Measurements from ENCODE around the gene STRIP2.
"Not testable (repeated sequence)": the region's sequence is repeated elsewhere in the genome, so short reads cannot be mapped to it uniquely, and the experiment has no call there.

Gene STRIP2

DNA sequence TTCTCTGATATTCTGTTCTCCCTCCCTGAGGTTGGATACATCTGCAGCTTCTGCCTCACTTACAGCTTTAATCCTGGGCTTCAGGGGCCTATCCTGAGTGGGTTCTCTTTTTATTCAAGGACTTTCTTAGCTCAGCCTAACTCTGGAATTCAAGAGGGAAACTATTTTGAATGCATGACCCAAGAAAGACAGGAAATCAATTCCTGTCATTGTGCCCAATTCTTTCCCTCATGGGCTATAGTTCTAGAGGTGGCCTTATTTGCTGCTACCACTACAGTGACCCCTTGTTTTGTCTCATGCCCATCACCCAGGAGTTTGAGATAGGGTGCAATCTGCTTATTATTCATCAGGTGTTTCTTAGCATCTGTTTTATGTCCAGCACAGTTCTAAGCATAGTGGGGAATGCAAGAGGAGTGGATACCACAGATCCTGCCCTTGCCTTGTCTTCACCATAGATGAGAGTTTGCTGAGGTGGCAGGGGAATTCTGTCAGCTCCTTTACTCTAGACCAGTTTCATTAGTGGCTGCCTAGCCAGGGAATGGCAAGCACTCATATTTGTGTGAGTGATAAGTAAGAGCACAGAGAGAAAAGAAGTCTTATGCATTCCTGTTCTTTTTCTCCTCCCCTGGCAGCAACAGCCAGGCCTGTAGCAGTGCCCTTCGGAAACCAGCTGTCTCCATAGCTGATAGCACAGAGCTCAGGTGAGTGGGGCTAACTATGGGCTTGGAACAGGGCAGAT, 19.4 kb downstream of the STRIP2 start:
- DNase-seq (ENCODE audit: low read depth): no peak

DNA sequence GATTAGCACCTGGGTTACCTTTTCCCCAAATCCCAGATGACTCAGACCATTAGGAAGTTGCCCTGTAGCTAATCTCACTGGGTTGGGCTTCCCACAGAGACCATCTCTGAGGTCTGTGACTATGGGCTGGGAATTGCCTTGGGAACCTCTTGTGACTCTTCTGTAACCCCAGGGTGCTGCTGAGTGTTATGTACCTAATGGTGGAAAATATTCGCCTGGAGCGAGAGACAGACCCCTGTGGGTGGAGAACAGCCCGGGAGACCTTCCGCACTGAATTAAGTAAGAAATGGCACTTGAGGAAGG, 20.0 kb downstream of the STRIP2 start:
- no peak for DNase-seq (ENCODE audit: low read depth)

DNA sequence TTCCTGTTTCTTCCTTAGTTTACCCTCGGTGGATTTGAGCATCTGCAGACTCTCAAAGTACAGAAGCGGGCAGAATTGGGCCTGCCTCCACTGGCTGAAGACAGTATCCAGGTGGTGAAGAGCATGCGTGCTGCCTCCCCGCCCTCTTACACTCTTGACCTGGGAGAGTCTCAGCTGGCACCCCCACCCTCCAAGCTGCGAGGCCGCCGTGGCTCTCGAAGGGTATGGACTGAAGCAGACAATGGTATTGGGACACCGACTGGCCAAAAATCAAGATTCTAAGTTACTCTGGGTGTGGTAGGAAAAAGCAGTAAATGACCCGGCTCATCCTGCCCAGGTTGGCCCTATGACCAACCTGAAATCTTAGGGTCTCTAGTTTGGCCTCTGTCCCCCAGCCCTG, 22.2 kb downstream of the STRIP2 start:
- no peak for DNase-seq (ENCODE audit: low read depth)

DNA sequence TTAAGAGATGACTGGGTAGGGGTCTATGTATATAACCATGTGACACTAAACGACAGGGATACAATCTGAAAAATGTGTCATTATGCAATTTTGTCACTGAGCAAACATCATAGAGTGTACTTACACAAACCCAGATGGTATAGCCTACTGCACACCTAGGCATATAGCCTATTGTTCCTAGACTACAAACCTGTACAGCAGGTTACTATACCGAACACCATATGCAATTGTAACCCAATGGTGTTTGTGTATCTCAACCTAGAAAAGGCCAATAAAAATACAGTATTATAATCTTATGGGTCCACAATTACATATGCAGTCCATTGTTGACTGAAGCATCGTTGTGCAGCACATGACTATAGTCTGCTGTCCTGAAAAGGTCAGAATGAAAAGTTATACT, 22.9 kb downstream of the STRIP2 start:
- no peak for DNase-seq (ENCODE audit: low read depth)

DNA sequence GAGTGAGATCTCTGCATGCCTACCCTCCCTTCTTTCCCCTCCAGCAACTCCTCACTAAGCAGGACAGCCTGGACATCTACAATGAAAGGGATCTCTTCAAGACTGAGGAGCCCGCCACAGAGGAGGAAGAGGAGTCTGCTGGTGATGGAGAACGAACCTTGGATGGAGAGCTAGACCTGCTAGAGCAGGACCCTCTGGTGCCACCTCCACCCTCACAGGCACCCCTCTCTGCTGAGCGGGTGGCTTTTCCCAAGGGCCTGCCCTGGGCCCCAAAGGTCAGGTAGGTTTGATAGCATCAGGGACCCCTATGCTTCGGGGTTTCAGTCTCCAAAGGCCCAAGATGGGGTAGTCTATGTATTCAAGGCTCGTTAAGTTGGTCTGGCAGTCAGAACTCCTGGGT, 23.9 kb downstream of the STRIP2 start:
- DNase-seq (ENCODE audit: low read depth): no peak

DNA sequence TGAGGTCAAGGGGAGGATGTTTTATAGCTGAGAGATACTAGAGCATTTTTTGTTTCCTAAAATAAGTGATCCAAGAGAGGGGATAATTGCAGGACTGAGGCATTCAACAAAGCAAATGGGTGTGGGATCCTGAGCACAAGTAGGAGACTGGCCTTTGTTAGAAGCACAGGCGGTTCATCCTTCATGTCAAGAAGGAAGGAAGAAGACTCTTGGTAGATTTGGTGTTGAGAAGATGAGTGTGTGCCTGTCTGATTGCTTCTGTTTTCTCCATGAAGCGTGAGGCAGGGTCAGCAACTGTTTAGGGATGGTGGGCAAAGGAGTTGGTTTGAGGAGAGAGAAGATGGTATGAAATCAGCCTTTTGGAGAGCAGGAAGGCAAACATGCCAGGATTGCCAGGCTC, 27.6 kb downstream of the STRIP2 start:
- no peak for DNase-seq (ENCODE audit: low read depth)

DNA sequence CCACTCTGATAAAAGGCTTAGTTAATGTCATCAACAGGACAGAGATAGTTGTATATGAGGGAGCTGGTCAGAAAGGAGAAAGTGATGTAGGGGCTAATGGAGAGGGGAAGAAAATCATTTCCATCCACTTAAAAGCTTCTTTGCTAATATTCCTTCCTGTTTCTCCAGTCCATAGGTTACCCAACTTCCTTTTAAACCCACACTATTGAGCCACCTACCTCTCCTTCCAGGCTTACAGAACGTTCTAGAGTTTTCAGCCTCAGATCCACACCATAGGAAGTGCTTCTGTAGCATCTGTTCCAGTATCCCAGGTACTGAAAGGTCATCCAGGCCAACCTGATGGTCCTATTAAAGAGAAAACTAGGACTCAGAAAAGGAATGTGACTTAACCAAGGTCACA, 28.2 kb downstream of the STRIP2 start:
- no peak for DNase-seq (ENCODE audit: low read depth)

DNA sequence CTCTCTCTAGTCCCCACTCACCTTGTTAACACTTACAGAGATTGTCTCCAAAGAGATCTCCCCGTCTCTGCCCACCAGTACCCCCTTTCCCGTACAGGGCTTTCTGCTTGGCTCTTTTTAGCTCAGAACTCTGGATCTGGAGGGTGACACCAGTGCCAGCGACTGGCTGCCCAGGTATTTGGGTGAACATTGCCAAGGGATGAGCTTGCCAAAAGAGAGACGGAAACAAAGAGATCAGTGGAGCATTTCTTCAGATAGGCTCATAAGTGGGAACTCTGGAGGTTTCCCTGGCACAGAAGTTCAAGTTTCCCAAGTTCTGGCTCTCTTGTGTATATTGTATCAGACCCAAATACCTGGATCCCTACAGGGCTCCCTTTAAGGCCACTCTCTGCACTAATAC, 30.0 kb downstream of the STRIP2 start:
- no peak for DNase-seq (ENCODE audit: low read depth)

DNA sequence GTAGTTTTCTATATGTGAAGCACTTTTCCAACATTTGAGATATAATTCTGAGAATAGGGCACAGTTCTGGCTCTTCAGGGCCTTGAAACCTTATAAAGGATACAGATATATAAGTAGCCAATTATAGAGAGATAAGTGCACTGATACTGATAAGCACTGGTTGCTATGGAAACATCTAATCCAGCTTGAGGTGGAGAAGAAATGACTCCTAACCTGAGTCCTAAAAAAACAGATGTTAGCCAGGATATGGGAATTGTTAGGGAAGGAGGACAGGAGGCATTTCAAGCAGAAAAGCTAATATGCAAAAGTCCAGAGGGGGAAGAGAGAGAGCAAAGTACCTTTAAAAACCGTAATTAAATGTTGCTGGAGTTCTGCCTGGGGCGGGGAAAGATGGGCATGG, 30.8 kb downstream of the STRIP2 start:
- DNase-seq (ENCODE audit: low read depth): no peak

DNA sequence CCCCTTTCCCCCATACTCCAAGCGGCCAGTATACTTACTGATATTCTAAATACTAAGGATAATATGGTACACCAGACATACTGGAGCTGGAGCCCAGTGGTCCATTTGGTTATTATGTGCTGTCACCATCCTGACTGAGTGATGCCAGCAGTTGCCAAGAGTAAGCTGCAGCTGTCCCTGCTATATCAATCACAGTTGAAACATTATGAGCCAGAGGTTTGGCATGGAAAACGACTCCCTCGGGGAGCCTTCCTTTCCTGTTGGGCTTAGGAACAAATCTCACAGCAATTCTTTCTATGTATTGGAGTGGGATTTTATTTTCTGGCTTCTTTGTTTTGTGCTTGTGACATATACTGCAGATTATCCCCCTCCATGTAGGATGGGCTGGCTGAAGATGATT, 32.6 kb downstream of the STRIP2 start:
- no peak for DNase-seq (ENCODE audit: low read depth)

DNA sequence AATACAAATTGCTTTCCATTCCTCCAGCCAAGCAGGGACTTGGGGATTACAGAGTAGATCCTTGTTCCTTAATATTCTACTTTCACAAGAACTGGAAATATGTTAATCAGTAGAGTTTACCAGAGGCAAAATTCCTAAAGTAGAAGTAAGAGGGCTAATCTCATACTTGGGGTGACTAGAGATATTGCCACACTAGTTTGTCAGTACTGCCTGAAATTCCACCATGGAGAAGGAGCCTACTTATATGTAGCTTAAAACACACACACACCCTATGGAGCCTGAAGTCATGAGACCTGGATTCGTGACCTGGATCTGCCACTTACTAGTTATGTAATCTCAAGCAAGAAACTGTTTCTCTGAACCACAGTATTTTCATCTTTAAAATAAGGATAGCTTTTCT, 33.9 kb downstream of the STRIP2 start:
- DNase-seq (ENCODE audit: low read depth): no peak

DNA sequence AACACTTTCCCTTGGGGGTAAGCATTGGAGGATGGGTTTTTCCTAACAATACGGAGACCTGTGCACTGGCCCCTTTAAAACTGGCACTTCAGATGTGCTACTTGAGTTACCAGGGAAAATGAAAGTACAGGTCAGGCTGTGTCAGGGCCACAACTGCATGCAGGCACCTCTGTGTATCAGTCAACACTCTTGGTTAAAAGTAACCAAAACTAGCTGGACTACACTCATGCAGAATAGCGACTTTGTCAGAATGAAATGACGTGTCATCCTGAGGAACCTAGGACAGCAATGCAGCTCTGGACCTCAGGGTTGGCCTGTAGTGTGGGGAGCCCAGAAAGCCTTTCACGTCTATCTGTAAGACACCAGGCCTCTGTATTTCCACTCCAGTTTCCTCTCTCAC, 34.3 kb downstream of the STRIP2 start:
- DNase-seq (ENCODE audit: low read depth): no peak

DNA sequence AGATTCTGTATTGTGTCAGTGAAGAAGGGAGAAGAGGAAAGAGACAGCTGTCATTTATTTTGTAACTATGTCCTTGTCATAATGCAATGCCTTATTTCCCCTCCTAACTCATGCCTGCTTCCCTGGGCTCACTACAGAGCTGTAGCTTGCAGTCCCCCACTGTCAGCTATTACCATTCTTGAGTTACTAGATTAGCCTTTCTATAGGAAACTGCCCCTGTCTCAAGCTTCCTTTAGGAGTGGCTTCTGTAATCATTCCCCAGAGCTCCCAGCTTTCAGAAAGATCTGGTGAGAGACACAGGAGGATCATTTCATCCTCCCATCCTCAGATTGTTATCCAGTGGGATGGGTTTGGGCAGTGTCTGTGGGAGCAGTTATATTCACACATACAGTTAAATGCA, 35.7 kb downstream of the STRIP2 start:
- no peak for DNase-seq (ENCODE audit: low read depth)

DNA sequence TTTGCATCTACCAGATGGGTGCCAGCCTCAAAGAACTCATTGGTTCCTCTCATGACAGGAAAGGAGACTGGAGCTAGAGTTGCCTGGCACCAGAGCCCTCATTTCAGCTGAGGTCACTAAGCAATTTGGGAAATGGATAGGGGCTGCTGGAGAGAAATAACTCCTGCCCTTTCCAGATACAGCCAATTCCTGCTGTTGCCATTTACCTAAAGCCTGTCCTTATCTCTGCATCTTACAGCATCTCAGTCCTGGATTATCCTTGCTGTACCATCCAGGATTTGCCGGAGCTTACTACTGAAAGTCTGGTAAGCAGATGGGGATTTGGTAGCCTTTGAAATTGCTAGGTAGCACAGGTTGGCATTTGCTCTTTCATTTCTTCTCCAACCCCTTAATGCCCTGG, 36.2 kb downstream of the STRIP2 start:
- no peak for DNase-seq (ENCODE audit: low read depth)

DNA sequence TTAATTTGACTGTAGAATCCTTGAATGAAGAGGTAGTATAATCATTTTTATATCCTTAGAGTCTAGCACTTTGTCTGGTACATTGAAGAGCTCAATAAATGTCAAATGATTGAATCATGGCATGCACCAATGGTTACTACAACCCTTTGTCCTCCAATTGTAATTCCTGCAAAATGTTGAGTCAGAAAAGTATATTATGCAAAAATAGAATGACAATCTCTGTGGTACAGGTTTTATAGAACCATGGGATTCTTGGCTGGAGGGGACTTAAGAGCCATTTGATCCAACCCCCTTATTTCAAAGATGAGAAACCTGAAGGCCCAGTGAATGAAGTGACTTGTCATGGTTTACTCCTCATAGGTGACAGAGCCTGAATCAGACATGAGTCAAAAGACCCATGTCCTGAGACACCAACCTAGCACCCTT, 37.2 kb downstream of the STRIP2 start:
- DNase-seq (ENCODE audit: low read depth): no peak

DNA sequence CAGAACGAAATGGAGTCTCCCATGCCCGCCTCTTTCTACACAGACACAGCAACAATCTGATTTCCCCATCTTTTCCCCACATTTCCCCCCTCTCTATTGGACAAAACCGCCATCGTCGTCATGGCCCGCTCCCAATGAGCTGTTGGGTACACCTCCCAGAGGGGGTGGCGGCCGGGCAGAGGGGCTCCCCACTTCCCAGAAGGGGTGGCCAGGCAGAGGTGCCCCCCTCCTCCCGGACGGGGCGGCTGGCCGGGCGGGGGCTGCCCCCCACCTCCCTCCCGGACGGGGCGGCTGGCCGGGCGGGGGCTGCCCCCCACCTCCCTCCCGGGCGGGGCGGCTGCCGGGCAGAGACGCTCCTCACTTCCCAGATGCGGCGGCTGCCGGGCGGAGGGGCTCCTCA, 41.7 kb downstream of the STRIP2 start:
- not testable (repeated sequence) for DNase-seq (ENCODE audit: low read depth)

DNA sequence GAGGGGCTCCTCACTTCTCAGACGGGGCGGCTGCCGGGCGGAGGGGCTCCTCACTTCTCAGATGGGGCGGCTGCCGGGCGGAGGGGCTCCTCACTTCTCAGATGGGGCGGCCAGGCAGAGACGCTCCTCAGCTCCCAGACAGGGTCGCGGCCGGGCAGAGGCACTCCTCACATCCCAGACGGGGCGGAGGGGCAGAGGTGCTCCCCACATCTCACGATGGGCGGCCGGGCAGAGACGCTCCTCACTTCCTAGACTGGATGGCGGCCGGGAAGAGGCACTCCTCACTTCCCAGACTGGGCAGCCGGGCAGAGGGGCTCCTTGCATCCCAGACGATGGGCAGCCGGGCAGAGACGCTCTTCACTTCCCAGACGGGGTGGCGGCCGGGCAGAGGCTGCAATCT, 42.2 kb downstream of the STRIP2 start:
- not testable (repeated sequence) for DNase-seq (ENCODE audit: low read depth)

DNA sequence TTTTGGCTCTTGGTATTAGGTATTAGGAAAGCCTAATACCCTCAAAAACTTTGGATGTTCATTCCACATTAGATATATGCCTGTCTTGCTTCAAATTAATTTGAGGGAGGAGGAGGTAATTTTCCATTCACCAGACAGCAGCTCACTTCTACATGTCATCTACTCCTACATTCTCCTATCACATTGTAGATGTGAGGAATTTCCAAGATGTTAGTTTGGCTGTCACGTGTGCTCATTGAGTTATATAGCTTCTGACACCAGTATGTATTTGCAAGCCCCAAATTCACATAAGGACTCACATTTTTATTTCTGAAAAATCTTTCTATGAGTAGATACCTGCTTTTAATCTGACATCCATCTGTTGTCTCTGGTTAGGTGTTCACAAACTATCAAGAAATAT, 45.6 kb downstream of the STRIP2 start:
- DNase-seq (ENCODE audit: low read depth): no peak

DNA sequence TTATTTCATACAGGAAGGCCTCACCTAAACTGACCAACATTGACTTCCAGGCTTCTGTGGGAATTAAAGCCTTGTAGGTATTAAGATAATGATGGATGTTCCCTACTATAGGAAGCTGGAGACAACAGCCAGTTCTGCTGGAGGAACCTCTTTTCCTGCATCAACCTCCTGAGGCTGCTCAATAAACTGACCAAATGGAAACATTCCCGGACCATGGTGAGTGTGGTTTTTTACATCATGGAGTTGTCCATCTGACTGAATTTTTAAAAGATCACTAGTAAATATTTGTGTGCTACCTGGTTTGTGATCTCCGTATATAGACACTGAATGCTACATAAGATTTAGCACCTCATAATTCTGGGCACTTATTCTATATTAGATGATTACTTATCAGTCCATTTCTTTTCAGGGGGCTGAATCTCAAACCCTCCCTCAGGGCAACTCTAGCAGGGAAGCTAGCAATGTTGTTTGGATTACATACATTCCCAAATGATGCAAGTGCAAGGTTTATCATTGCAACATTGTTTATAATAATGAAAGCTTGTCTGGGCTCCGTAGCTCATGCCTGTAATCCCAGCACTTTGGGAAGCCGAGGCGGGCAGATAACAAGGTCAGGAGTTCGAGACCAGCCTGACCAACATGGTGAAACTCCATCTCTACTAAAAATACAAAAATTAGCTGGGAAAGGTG, 46.6 kb downstream of the STRIP2 start:
- DNase-seq (ENCODE audit: low read depth): no peak

DNA sequence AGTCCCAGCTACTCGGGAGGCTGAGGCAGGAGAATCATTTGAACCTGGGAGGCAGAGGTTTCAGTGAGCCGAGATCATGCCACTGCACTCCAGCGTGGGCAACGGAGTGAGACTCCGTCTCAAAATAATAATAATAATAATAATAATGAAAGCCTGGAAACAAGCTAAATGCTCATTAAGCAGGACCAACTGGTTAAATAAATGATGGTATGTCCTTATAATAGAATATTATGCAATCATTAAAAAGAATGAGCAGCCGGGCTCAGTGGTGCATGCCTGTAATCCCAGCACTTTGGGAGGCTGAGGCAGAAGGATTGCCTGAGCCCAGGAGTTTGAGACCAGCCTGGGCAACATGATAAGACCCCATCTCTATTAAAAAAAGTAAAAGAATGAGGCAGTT, 47.1 kb downstream of the STRIP2 start:
- not testable (repeated sequence) for DNase-seq (ENCODE audit: low read depth)

DNA sequence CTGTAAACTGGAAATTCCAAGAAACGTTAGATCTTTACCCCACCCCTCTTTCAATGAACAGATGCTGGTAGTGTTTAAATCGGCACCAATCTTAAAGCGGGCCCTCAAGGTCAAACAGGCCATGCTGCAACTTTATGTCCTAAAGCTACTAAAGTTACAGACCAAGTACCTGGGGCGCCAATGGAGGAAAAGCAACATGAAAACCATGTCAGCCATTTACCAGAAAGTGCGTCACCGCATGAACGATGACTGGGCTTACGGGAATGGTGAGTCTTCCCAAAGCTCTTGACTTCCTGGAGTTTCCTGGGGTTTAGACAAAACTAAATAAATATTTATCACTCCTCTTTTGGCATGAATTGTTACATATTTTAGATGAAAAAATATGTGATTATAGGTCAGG, 48.5 kb downstream of the STRIP2 start:
- no peak for DNase-seq (ENCODE audit: low read depth)

DNA sequence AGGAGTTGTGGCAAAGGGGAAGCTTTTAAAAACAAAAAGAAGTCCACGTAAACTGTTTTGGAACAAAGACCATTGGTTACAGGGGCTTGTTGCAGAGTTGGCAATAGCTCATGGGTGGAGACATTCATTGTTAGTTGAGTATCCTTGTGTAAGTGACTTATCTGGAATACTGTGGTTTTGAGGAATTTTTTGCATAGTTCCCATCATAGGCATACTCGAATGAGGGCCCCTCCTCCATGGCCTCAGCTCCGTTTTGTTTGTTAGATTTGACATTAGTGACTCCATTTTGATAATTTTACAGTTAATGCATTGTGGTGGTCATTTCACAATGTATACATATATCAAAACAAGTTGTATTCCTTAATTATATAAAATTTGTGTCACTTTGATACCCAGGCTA, 55.3 kb downstream of the STRIP2 start:
- no peak for DNase-seq (ENCODE audit: low read depth)

DNA sequence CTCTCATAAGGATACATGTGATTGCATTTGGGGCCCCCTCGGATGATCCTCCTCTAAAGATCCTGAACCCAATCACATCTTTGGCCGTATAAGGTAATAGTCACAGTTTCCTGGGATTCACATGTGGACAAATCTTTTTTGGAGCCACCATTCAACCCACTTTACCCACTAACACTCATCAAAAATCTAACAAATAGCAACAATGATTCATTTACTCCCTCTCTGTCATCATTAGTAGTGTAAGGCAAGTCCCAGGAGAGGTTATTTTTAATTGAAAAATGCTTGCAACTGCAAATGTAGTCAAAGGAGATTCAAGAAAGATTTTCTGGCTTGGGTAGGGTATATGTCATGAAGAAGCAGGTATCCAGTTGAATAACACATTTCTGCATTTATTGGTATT, 58.2 kb downstream of the STRIP2 start:
- no peak for DNase-seq (ENCODE audit: low read depth)

DNA sequence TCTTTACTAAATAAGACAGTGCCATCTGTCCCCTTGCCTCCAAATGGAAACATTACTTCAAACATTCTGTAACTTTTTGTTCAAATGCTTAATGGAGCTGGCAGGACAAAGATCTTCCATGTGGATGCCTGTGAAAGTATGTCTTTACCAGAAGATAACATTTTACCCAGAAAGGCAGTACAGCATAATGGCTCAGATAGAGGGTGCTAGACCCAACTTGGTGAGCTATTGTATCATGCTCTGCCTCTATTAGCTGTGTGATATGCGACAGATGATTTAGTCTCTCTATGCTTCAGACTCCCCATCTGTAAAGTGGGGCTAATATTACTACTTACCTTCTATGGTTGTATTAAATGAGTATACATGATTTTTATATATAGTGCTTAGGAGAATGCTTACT, 59.3 kb downstream of the STRIP2 start:
- DNase-seq (ENCODE audit: low read depth): no peak
